ENCODE measurements around the gene UTP25.
"Not testable (repeated sequence)": the region's sequence is repeated elsewhere in the genome, so short reads cannot be mapped to it uniquely, and the experiment has no call there.

UTP25 gene

GRCh38 chr1:209871430-209871829, 43.7 kb downstream of the UTP25 start:
- DNase-seq (ENCODE audit: low read depth): no peak

- no peak for DNase-seq (ENCODE audit: low read depth)
Observed at GRCh38 chr1:209873067-209873799, 45.5 kb downstream of the UTP25 start.

- no peak for DNase-seq (ENCODE audit: low read depth)
Observed at GRCh38 chr1:209875515-209875914, 47.7 kb downstream of the UTP25 start.

- no peak for DNase-seq (ENCODE audit: low read depth)
Observed at GRCh38 chr1:209876078-209876800, 48.5 kb downstream of the UTP25 start.

GRCh38 chr1:209877087-209877764, 49.5 kb downstream of the UTP25 start:
- DNase-seq (ENCODE audit: low read depth): no peak

- no peak for DNase-seq (ENCODE audit: low read depth)
Observed at GRCh38 chr1:209878964-209879363, 51.2 kb downstream of the UTP25 start.

GRCh38 chr1:209879539-209879938, 51.8 kb downstream of the UTP25 start:
- DNase-seq (ENCODE audit: low read depth): no peak

DNA sequence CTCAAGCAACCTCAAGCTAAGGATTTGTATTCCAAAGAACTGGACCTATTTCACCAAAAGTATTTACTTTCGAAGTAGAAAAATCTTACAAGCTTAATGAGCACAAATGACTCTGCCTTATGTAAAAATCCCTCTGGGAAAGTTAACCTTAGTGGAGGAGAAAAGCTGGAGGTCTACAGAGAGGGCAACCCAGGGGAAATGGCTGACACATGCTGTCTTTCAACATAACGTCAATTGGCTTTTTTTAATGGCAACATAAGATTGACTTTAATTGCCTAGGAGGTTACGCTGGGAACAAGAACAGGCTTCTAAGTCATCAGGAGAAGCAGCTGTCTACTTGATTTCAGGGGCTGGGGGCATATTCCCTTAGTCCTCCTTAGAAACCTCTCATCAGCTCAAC, 52.3 kb downstream of the UTP25 start:
- no peak for DNase-seq (ENCODE audit: low read depth)

DNA sequence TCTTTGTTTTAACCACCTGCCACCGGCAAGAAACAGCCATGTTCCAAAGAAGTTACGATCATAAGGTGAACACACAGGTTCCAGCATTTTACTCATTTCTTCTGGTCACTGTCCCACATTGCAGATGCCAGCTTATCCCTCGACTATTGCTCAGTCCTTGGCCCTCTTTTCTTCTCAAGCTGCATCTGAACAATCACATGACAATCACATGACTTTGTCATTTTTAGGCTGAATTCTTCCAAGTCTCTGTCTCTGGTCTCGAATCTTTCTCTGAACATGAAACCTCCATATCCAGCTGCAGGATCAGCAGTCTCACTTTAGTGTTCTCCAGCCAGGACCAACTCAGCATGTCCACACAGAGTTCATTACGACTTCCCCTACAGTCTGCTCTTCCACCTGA, 53.8 kb downstream of the UTP25 start:
- DNase-seq (ENCODE audit: low read depth): no peak

- DNase-seq (ENCODE audit: low read depth): no peak
Observed at GRCh38 chr1:209882286-209882685, 54.5 kb downstream of the UTP25 start.

DNA sequence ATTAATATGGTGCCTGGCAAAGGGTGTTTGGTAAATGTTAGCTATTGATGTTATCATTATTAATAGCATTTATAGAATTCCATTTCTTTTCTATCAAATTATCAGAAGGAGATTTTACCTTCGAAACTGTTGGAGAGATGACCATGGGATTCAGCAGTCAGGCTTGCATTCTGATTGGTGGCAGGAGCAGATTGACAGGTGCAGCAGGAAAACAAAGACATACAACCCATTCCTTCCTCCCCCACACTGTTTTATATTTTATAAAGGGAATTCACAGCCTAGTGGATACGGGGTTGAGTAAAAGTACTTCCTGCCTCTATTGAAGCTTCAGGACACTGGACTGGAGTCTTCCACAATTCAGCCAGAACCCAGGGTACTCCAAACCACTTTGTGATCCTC, 55.2 kb downstream of the UTP25 start:
- DNase-seq (ENCODE audit: low read depth): no peak

DNA sequence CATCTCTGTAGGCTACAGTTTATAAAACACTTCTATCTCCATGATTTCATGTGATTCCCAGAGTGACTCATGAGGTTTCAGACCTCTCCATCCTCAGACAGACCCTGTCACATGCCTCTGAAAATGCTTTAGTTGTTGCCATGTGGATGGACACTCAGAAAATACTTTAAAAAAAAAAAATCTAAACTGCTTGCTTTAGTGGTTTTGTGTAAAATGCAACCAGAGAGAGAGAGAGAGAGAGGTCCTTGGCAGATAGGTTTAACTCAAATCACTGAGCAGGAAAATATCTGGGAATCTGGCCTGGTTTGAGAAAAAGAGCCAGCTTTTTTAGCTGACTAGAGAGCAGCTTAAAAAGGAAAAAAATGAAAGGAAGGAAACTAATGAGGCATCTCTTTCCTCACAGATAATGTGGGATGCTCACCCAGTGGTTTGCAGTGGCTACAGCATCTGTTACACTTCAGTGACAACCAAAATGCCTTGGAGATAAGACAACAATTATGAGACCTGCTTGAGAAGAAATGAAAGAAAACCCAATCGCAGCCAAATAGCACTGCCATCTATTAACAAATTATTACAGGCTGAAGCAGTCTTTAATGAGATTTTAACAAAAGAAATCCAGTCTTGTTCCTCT, 55.7 kb downstream of the UTP25 start:
- DNase-seq (ENCODE audit: low read depth): no peak

- no peak for DNase-seq (ENCODE audit: low read depth)
Observed at GRCh38 chr1:209884249-209884648, 56.5 kb downstream of the UTP25 start.

DNA sequence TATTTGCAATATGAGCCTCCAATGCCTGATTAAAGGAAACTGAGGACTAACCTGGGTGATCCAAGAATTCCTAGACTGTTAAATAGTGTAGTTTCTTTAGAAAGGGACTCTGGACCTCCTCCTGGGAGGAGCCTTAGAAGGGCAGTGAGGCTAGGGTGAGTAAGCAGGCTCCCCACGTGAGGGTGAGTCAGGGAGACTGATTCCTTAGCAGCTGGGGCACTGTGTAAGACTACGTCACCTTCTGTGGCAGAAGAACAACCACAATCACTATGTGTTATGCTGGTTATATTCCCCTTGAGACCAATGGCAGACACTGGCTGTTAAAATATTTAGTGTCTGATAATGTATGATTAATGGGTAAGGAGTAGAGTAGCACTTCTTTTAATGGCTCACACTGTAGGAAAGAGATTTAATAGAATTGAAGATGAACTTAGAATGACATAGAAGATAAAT, 56.9 kb downstream of the UTP25 start:
- DNase-seq (ENCODE audit: low read depth): no peak

DNA sequence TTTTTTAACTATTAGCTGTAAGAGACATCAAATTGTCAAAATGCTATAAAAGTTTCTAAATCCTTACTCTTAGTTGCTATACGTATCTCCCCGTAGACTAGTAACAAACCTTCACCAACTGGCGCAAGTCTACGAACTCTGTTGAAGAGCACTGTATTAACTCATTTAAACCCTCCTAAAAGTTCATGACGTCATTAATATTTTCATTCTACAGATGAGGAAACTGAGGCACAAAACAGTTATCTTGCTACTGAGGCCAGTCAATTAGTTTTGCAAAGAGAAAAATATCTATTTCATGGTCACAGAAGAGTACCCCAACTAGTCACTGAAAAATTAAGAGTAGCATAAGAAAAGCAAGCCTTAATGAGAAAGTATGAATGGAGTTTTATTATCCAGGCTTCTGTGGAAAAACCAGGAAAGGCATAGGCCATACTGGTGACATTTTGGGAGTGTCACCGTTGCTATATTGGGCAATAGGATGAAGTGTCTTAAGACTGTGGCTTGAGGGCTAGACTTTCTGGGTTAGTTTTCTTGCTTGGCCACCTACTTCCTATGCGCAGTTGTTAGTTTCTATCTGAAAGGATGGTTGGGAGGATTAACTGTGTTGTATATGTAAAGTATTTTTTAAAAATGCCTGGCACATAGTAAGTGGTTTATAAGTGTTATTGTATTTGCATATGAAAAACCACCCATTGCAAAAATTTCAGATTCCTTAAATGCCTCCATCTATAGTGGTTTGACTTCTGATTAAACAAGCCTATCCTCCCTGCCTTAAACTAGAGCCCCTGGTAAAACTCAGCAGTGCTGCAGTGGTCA, 57.8 kb downstream of the UTP25 start:
- no peak for DNase-seq (ENCODE audit: low read depth)

GRCh38 chr1:209886219-209886536, 58.4 kb downstream of the UTP25 start:
- DNase-seq (ENCODE audit: low read depth): no peak

- DNase-seq (ENCODE audit: low read depth): not testable (repeated sequence)
Observed at GRCh38 chr1:209888291-209889076, 60.7 kb downstream of the UTP25 start.

DNA sequence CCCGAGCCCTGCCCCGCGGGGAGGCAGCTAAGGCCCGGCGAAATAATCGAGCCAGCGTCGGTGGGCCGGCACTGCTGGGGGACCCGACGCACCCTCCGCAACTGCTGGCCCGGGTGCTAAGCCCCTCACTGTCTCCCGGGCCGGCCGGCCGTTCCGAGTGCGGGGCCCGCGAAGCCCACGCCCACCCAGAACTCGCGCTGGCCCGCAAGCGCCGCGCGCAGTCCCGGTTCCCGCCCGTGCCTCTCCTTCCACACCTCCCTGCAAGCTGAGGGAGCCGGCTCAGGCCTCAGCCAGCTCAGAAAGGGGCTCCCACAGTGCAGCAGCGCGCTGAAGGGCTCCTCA, 61.3 kb downstream of the UTP25 start:
- no peak for DNase-seq (ENCODE audit: low read depth)

- no peak for DNase-seq (ENCODE audit: low read depth)
Observed at GRCh38 chr1:209890641-209891330, 63.0 kb downstream of the UTP25 start.

GRCh38 chr1:209893751-209894150, 66.0 kb downstream of the UTP25 start:
- no peak for DNase-seq (ENCODE audit: low read depth)

- no peak for DNase-seq (ENCODE audit: low read depth)
Observed at GRCh38 chr1:209895709-209896108, 67.9 kb downstream of the UTP25 start.

All from activated gamma-delta T cell treated with anti-CD3 and anti-CD28 coated beads, Interleukin-2, amount 50 U/mL, for 16 hours (primary cell).